Measurements from ENCODE around the gene OR52J3.

The OR52J3 gene

GRCh38 chr11:5092821-5093585 is 46.7 kb downstream of the OR52J3 start:
- no peak for DNase-seq
- intact Hi-C loops (cut with DNase I): no loop called here

DNA sequence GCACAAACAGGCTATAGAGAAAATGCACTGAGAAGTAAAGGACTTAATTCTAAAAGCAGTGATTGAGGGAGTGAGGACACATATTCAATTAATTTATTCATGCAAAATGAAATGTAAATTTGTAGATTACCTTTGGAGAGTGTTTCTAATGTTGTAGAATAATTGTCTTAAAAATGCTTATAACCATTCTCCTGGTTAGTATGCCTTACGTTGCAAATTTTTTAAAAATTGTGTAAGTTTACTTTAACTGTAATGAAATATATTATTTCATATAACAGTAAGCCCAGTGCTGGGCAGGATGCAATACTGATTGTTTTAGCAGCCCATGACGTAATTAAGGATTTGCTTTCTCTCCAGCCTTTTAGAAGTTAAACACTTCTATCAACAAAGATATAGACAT is 49.7 kb downstream of the OR52J3 start:
- intact Hi-C loops (cut with DNase I): no loop called here
- no peak for DNase-seq

Data from posterior cingulate gyrus (tissue), 11 donors.